Stimulated activated CD4-positive, alpha-beta T cell treated with anti-CD3 and anti-CD28 coated beads, Interleukin-12 subunit alpha, Interleukin-12 subunit beta, amount 100 ng/mL, for 48 hours (primary cell): Measurements from ENCODE around the gene PLRG1.
A peak's percentile ranks its signal among the peaks of the same experiment; 100 is the strongest.
"Not testable (repeated sequence)": the region's sequence is repeated elsewhere in the genome, so short reads cannot be mapped to it uniquely, and the experiment has no call there.

Experiments used
- DNase-seq, 3 donors: peaks; one replicate each; pipeline ENCODE4 v3.0.0-alpha.2; 2020; ENCODE audit warnings: low read depth in 2 of 3, low spot score in 1 of 3

Gene PLRG1

GRCh38 chr4:154549894-154550790 lies at the start of gene PLRG1:
TSS of gene PLRG1 (minus strand) at chr4:154550400. CDS start at chr4:154550308, 92 bp downstream.
- peak; percentile 90 to 93 (median 92) for DNase-seq

- no peak for DNase-seq
Measured at GRCh38 chr4:154597798-154598774, 47.9 kb upstream of the PLRG1 start.

- DNase-seq: not testable (repeated sequence)
Measured at GRCh38 chr4:154597281-154597680, 47.1 kb upstream of the PLRG1 start.

- DNase-seq: no peak
Measured at GRCh38 chr4:154595807-154596206, 45.6 kb upstream of the PLRG1 start.

- not testable (repeated sequence) for DNase-seq
Measured at GRCh38 chr4:154594343-154594742, 44.1 kb upstream of the PLRG1 start.

GRCh38 chr4:154593868-154594267 lies 43.7 kb upstream of the PLRG1 start:
- no peak for DNase-seq

GRCh38 chr4:154591890-154592289 lies 41.7 kb upstream of the PLRG1 start:
- DNase-seq: no peak

GRCh38 chr4:154590329-154591006 lies 40.3 kb upstream of the PLRG1 start, which contains the start of gene FGA:
TSS of gene FGA (minus strand) at chr4:154590742. CDS start at chr4:154590687, 55 bp downstream.
- DNase-seq: no peak

GRCh38 chr4:154589296-154590197 lies 39.3 kb upstream of the PLRG1 start:
- DNase-seq: no peak

- no peak for DNase-seq
Measured at GRCh38 chr4:154588198-154588597, 38.0 kb upstream of the PLRG1 start.

- DNase-seq: no peak
Measured at GRCh38 chr4:154586296-154587033, 36.3 kb upstream of the PLRG1 start.

- no peak for DNase-seq
Measured at GRCh38 chr4:154585369-154586018, 35.3 kb upstream of the PLRG1 start.

GRCh38 chr4:154584259-154584658 lies 34.1 kb upstream of the PLRG1 start:
- DNase-seq: no peak

GRCh38 chr4:154583677-154584076 lies 33.5 kb upstream of the PLRG1 start:
- DNase-seq: no peak

- no peak for DNase-seq
Measured at GRCh38 chr4:154583230-154583629, 33.0 kb upstream of the PLRG1 start.

- DNase-seq: no peak
Measured at GRCh38 chr4:154582723-154583122, 32.5 kb upstream of the PLRG1 start.

GRCh38 chr4:154579927-154580326 lies 29.7 kb upstream of the PLRG1 start:
- DNase-seq: no peak

- no peak for DNase-seq
Measured at GRCh38 chr4:154578919-154579318, 28.7 kb upstream of the PLRG1 start.

GRCh38 chr4:154577324-154577723 lies 27.1 kb upstream of the PLRG1 start:
- no peak for DNase-seq
